T-helper 1 cell treated with Interleukin-12 subunit alpha and Interleukin-12 subunit beta and Interleukin-4 antibody, amounts not matched to agents 30 μg/mL and 1 μg/mL, for 36 hours (primary cell): ENCODE data around the gene WDR46.
"Not testable (repeated sequence)": the region's sequence is repeated elsewhere in the genome, so short reads cannot be mapped to it uniquely, and the experiment has no call there.

Source experiments
- H3K27ac Mint-ChIP-seq: one replicate; pipeline ENCODE4 v1.8.0; 2021; ENCODE audit warnings: mild to moderate bottlenecking, mixed read lengths
- H3K27me3 Mint-ChIP-seq: one replicate; pipeline ENCODE4 v1.8.0; 2021; ENCODE audit warnings: low read depth, mixed read lengths
- H3K36me3 Mint-ChIP-seq: one replicate; pipeline ENCODE4 v1.8.0; 2021; ENCODE audit warnings: low read depth, mixed read lengths
- H3K4me1 Mint-ChIP-seq: one replicate; pipeline ENCODE4 v1.8.0; 2021; ENCODE audit warnings: low read depth, mixed read lengths
- H3K4me3 Mint-ChIP-seq: one replicate; pipeline ENCODE4 v1.8.0; 2021; ENCODE audit warnings: mild to moderate bottlenecking, moderate library complexity, mixed read lengths
- H3K9me3 Mint-ChIP-seq: one replicate; pipeline ENCODE4 v1.8.0; 2021; ENCODE audit warnings: mixed read lengths

Gene WDR46

GRCh38 chr6:33280539-33280938 is 8.5 kb downstream of the WDR46 start:
- Mint-ChIP-seq H3K36me3 (peaks cover 32% of the 10 kb centered on the region), H3K27ac (no peak overlapping the region), H3K27me3 (no peaks in the 10 kb centered on the region), H3K4me1 (peaks cover 21% of the 10 kb centered on the region), H3K4me3 (no peak overlapping the region), H3K9me3 (no peaks in the 10 kb centered on the region)

DNA sequence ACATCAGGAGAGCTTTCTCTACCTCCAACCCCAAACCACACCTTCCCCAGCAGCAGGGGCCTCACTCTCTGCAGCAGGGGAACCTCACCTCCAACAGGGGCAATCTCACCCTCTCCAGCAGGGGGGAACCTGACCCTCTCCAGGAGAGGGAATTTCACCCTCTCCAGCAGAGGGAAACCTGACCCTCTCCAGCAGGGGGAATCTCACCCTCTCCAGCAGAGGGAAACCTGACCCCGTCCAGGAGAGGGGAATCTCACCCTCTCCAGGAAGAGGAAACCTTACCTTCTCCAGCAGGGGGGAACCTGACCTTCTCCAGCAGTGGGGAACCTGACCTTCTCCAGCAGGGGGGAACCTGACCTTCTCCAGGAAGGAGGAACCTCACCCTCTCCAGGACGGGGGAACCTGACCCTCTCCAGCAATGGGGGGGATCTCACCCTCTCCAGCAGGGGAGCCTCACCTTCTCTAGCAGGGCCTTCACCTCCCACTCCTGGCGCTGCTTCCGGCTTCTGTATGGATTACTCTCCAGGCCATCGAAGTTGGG is 9.0 kb downstream of the WDR46 start:
- Mint-ChIP-seq H3K4me1 (peaks cover 25% of the 10 kb centered on the region), H3K36me3 (peaks cover 37% of the 10 kb centered on the region), H3K9me3 (no peaks in the 10 kb centered on the region), H3K27me3 (no peaks in the 10 kb centered on the region), H3K4me3 (no peak overlapping the region), H3K27ac (no peak overlapping the region)

- no peak overlapping the region for H3K27ac Mint-ChIP-seq
- H3K27me3 Mint-ChIP-seq = no peaks in the 10 kb centered on the region
- peaks cover 45% of the 10 kb centered on the region for H3K36me3 Mint-ChIP-seq
- H3K4me1 Mint-ChIP-seq = peaks cover 32% of the 10 kb centered on the region
- H3K9me3 Mint-ChIP-seq = no peaks in the 10 kb centered on the region
- peak overlapping the region; percentile 40 for H3K4me3 Mint-ChIP-seq
Observed at GRCh38 chr6:33279257-33279695, 9.8 kb downstream of the WDR46 start.

GRCh38 chr6:33278810-33279209 is 10.2 kb downstream of the WDR46 start:
- Mint-ChIP-seq H3K36me3 (peaks cover 46% of the 10 kb centered on the region), H3K4me1 (peaks cover 34% of the 10 kb centered on the region), H3K27me3 (no peaks in the 10 kb centered on the region), H3K27ac (no peak overlapping the region), H3K4me3 (no peak overlapping the region), H3K9me3 (no peaks in the 10 kb centered on the region)

- no peaks in the 10 kb centered on the region for H3K9me3 Mint-ChIP-seq
- peaks cover 38% of the 10 kb centered on the region for H3K4me1 Mint-ChIP-seq
- no peaks in the 10 kb centered on the region for H3K27me3 Mint-ChIP-seq
- H3K36me3 Mint-ChIP-seq = peaks cover 46% of the 10 kb centered on the region
- H3K4me3 Mint-ChIP-seq = no peak overlapping the region
- H3K27ac Mint-ChIP-seq = no peak overlapping the region
Observed at GRCh38 chr6:33278392-33278741, 10.7 kb downstream of the WDR46 start.

- Mint-ChIP-seq H3K36me3 (peaks cover 50% of the 10 kb centered on the region), H3K27ac (peak overlapping the region; percentile 96), H3K4me1 (peaks cover 40% of the 10 kb centered on the region), H3K9me3 (no peaks in the 10 kb centered on the region), H3K4me3 (peak overlapping the region; percentile 92), H3K27me3 (no peaks in the 10 kb centered on the region)
Observed at GRCh38 chr6:33277663-33278391, 11.2 kb downstream of the WDR46 start.

DNA sequence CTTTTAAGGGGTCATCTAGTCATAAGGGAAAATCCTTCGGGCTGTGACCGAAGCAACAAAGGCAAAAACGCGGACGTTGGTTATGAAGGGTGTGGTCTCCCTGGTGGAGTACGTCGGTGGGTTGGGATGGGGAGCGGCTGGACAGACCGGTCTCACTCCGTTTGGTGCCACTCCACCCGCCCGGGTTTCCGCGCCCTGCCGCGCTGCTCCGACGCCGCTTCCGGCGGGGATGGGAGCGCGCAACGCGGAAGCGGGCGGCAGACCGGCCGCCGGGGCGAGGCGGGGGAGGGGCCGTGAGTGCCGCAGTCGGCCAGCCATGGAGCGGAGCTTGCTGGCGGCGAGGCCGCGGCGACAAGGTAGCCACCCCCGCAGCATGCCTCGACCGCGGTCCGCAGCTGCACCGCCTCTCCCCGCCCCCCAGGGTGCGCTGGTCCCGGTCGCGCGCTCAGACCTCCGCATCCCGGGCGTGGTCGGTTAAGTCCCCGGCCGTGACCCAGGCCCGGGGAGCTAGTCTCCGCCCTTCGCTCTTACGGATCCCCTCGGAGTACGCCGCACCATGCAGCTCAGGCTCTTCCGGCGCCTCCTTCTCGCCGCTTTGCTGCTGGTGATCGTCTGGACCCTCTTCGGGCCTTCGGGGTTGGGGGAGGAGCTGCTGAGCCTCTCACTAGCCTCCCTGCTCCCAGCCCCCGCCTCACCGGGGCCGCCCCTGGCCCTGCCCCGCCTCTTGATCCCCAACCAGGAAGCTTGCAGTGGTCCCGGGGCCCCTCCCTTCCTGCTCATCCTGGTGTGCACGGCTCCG is 12.0 kb downstream of the WDR46 start, which contains the start of gene B3GALT4:
Gene B3GALT4, plus strand, starts transcription at position 260 of the 799 bp plus-strand sequence. Its CDS starts 297 bp downstream, at position 557.
- H3K4me1 Mint-ChIP-seq = peaks cover 44% of the 10 kb centered on the region
- H3K36me3 Mint-ChIP-seq = peaks cover 56% of the 10 kb centered on the region
- peak within 1 kb of the TSS; percentile 96 for H3K27ac Mint-ChIP-seq
- H3K27me3 Mint-ChIP-seq = no peaks in the 10 kb centered on the region
- peak within 1 kb of the TSS; percentile 92 for H3K4me3 Mint-ChIP-seq
- no peaks in the 10 kb centered on the region for H3K9me3 Mint-ChIP-seq

DNA sequence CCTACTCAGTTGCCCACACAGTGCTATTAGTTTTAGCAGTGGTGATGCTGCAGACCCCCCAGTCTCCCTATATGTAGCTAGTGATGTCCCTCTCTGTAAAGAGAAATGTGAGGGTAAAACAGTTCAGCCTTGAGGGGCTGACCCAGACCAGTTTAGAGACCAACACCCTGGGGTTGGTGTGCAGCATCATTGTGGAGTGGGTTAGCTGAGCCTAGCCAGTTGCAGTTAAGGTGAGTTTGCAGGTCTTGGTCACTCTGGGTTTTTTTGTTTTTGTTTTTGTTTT is 12.5 kb downstream of the WDR46 start:
- Mint-ChIP-seq H3K27ac (peak overlapping the region; percentile 87), H3K27me3 (no peaks in the 10 kb centered on the region), H3K4me3 (peak overlapping the region; percentile 83), H3K4me1 (peaks cover 44% of the 10 kb centered on the region), H3K36me3 (peaks cover 58% of the 10 kb centered on the region), H3K9me3 (no peaks in the 10 kb centered on the region)

DNA sequence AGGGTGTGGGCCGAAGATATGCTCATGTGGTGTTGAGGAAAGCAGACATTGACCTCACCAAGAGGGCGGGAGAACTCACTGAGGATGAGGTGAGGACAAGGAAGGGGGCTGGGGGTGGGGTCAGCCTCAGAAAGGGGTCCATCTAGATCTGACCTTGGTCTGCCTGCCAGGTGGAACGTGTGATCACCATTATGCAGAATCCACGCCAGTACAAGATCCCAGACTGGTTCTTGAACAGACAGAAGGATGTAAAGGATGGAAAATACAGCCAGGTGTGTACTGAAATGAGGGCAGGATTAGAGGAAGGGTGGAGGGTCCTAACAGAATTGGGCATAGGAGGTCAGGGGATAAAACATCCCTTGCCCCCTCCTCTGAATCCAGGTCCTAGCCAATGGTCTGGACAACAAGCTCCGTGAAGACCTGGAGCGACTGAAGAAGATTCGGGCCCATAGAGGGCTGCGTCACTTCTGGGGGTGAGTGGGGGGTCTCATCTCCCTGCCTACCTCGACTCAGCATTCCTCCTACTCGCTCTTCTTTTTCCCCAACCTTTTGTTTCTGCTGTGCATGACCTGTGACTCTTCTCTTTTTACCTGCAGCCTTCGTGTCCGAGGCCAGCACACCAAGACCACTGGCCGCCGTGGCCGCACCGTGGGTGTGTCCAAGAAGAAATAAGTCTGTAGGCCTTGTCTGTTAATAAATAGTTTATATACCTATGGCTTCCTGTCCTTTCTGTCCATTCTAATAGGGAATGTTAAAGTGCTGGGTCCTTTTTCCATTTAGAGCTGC is 13.1 kb downstream of the WDR46 start:
- peaks cover 58% of the 10 kb centered on the region for H3K36me3 Mint-ChIP-seq
- not testable (repeated sequence) for H3K27me3 Mint-ChIP-seq, H3K9me3 Mint-ChIP-seq
- peak overlapping the region; percentile 87 for H3K27ac Mint-ChIP-seq
- peak overlapping the region; percentile 83 for H3K4me3 Mint-ChIP-seq
- H3K4me1 Mint-ChIP-seq = peaks cover 43% of the 10 kb centered on the region

DNA sequence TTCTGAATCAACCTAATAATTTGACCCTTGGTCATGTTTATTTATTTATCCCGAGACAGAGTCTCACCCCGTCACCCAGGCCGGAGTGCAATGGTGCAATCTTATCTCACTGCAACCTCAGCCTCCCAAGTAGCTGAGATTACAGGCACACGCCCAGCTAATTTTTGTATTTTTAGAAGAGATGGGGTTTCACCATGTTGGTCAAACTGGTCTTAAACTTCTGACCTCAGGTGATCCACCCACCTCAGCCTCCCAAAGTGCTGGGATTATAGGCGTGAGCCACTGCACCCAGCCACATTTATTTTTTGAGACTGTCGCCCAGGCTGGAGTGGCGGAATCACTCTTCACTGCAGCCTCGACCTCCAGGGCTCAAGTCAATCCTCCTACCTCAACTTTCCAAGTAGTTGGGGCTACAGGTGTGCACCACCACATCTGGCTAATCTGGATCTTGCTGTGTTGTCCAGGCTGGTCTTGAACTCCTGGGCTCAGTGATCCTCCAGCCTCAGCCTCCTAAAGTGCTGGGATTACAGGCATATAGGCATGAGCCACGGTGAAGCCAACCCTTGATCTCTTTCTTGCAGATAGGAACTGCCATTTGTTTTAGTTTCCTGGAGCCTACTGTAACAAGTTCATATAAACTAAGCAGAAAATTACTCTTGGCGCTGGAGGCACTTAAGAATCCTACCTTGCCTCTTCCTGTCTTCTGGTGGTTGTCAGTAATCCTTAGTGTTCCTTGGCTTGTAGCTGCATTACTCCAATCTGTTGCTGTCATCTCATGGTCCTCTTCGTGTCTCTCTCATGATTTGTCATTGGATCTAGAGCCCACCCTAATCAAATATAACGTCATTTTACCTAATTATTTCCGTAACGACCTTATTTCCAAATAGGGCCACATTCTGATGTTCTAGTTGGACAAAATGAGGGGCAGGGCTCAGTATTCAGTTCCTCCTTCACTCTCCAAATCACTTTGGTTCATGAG is 14.8 kb downstream of the WDR46 start:
- peak overlapping the region; percentile 96 for H3K4me3 Mint-ChIP-seq
- H3K27me3 Mint-ChIP-seq = no peaks in the 10 kb centered on the region
- peak overlapping the region; percentile 47 for H3K27ac Mint-ChIP-seq
- H3K36me3 Mint-ChIP-seq = peaks cover 57% of the 10 kb centered on the region
- H3K4me1 Mint-ChIP-seq = peaks cover 52% of the 10 kb centered on the region
- H3K9me3 Mint-ChIP-seq = no peaks in the 10 kb centered on the region

DNA sequence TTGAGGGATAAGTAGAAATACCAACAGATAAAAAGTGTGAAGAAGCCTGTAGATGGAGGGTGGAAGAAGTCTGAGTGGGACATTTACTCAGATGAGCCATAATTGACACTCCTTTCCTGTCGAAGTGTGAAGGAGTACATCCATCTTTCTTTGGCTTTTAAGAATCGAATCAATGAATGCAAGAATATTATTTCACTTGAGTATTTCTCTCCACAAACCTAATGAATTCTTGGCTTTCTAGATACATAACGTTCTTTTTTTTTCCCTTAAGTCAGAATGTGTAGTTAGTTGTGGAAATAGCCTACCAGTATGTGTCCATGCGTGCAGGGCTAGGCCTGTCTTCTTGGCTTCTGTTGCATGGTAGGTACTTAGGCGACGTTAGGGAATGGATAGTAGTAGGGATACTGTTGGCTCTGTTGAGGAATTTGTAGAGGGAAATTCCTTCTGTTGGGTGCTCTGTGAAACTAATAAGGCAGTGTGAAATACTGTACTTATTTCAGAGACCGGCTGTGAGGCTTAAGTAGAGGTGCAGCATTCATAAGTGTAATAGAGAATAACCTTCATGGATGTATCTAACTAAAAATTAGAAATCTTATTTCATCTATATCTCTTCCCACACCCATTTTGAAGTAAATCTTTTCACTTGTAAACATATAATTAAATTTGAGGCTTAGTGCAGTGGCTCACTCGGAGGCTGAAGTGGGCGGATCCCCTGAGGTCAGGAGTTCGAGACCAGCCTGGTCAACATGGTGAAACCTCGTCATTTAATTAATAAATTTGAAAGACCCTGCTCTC is 15.7 kb downstream of the WDR46 start:
- peak overlapping the region; percentile 96 for H3K4me3 Mint-ChIP-seq
- H3K27ac Mint-ChIP-seq = peak overlapping the region; percentile 98
- peaks cover 48% of the 10 kb centered on the region for H3K4me1 Mint-ChIP-seq
- peaks cover 58% of the 10 kb centered on the region for H3K36me3 Mint-ChIP-seq
- no peaks in the 10 kb centered on the region for H3K9me3 Mint-ChIP-seq
- no peaks in the 10 kb centered on the region for H3K27me3 Mint-ChIP-seq

DNA sequence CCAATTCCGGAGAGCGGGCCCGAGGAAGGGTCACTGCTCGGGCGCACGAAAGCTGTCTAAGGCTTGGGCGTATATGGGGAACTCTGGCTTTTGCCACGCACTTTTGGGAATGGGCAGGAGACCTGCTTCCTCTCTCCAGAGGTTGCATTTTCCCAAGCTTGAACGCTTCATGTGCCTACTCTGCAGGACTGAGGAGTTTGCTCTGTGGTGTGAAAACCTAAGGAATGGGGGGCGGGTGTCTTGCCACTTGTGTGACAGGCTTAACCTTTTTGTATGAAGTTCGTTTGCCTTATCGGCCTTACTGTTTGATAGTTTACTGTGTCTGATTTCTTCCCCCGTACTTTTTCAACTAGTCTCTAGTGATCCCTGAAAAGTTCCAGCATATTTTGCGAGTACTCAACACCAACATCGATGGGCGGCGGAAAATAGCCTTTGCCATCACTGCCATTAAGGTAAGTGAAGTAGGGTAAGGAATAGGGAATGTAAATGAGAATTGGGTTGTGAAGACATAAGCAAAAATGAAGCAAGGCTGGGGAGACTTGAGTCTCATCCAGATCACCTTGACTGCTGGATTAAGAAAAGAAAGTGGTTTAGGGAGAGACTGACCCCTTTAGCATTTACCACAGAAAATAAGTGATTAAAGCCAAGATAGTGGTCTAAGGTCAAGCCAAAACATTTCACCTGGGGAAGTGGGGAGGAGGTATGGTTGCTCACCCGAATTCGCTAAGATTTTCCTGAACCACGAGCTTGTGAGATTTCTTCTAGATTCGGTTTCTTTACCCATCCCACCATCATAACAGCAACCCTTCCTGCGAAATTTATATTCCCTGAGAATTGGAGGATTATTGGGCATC is 16.5 kb downstream of the WDR46 start:
- H3K27me3 Mint-ChIP-seq = no peaks in the 10 kb centered on the region
- H3K4me1 Mint-ChIP-seq = peaks cover 43% of the 10 kb centered on the region
- peak overlapping the region; percentile 96 for H3K4me3 Mint-ChIP-seq
- no peaks in the 10 kb centered on the region for H3K9me3 Mint-ChIP-seq
- peak overlapping the region; percentile 98 for H3K27ac Mint-ChIP-seq
- H3K36me3 Mint-ChIP-seq = peaks cover 64% of the 10 kb centered on the region
